OCI-LY7 (cell line): ENCODE measurements around the gene TRANK1.

Experiments used
- CTCF ChIP-seq: fragments of 200-600 bp; sonication (generic); conservative IDR thresholded peaks from 2 replicates; pipeline ENCODE4 v1.5.1; 2014; ENCODE audit warnings: mild to moderate bottlenecking, antibody characterized with exemption, low read length, moderate library complexity, mixed read lengths
- EZH2phosphoT487 ChIP-seq: fragments of 200-600 bp; sonication (generic); IDR thresholded peaks from 2 replicates; pipeline ENCODE4 v1.6.1; 2018; ENCODE audit warnings: low read depth, borderline replicate concordance, mild to moderate bottlenecking, mixed run types, antibody characterized with exemption, low read length, moderate library complexity, mixed read lengths

GRCh38 chr3:36918050-36918449 lies 26.8 kb downstream of the TRANK1 start:
- TF ChIP-seq CTCF (no peak), EZH2phosphoT487 (no peak)
